OCI-LY3 (cell line): ENCODE data around the gene LZIC.
A peak's percentile ranks its signal among the peaks of the same experiment; 100 is the strongest.

ENCODE experiments used
- H2AFZ ChIP-seq: fragments of 200-600, 300-600 bp; shearing (Covaris generic); 2 replicates; pipeline ENCODE4 v1.6.0; 2014; ENCODE audit warnings: antibody characterized with exemption, low read depth, low read length
- H3K27ac ChIP-seq: fragments of 200-600, 300-600 bp; sonication (generic); 2 replicates; pipeline ENCODE4 v1.5.1; 2014; ENCODE audit warnings: mild to moderate bottlenecking, low read length, moderate library complexity, mixed read lengths
- H3K27me3 ChIP-seq: fragments of 200-600, 300-600 bp; sonication (generic); 2 replicates; pipeline ENCODE4 v1.6.1; 2014; ENCODE audit warnings: low read depth, low read length, mixed read lengths
- H3K36me3 ChIP-seq: fragments of 200-600, 300-600 bp; sonication (generic); replicated peaks from 2 replicates; pipeline ENCODE3; 2014; ENCODE audit warnings: low read depth, low read length, mixed read lengths
- H3K4me1 ChIP-seq: fragments of 300-600, 200-600 bp; sonication (generic); 2 replicates; pipeline ENCODE4 v1.6.1; 2014; ENCODE audit warnings: low read length, mixed read lengths
- H3K4me2 ChIP-seq: fragments of 200-600, 300-600 bp; sonication (generic); 2 replicates; pipeline ENCODE4 v1.6.1; 2014; ENCODE audit warnings: low read length, mixed read lengths
- H3K4me3 ChIP-seq: fragments of 300-600, 200-600 bp; sonication (generic); 2 replicates; pipeline ENCODE4 v1.5.1; 2014; ENCODE audit warnings: antibody characterized with exemption, mild to moderate bottlenecking, low read length, moderate library complexity
- H3K79me2 ChIP-seq: fragments of 300-600, 200-600 bp; shearing (Covaris generic); 2 replicates; pipeline ENCODE4 v1.6.1; 2014; ENCODE audit warnings: mild to moderate bottlenecking, low read length, mixed read lengths
- H3K9ac ChIP-seq: fragments of 300-600, 200-600 bp; shearing (Covaris generic); 2 replicates; pipeline ENCODE4 v1.6.0; 2014; ENCODE audit warnings: mild to moderate bottlenecking, low read length, moderate library complexity
- H3K9me3 ChIP-seq: fragments of 200-600, 300-600 bp; shearing (Covaris generic); 2 replicates; pipeline ENCODE4 v1.6.1; 2014; ENCODE audit warnings: low read length, mixed read lengths; ENCODE audit not compliant: insufficient read depth
- H4K20me1 ChIP-seq: fragments of 200-600, 300-600 bp; sonication (generic); 2 replicates; pipeline ENCODE4 v1.6.1; 2016; ENCODE audit warnings: low read length, mixed read lengths; ENCODE audit not compliant: insufficient read depth
- EZH2phosphoT487 ChIP-seq: fragments of 200-600 bp; shearing (Covaris generic); IDR thresholded peaks from 2 replicates; pipeline ENCODE4 v1.6.1; 2018; ENCODE audit warnings: antibody characterized with exemption, mixed run types, low read depth
- TF ChIP-seq, protein P1 (sequence below): fragments of 200-600, 300-600 bp; sonication (generic); IDR thresholded peaks from 2 replicates; pipeline ENCODE4 v1.5.1; 2014; ENCODE audit warnings: antibody characterized with exemption, low read length, low read depth

LZIC gene

DNA sequence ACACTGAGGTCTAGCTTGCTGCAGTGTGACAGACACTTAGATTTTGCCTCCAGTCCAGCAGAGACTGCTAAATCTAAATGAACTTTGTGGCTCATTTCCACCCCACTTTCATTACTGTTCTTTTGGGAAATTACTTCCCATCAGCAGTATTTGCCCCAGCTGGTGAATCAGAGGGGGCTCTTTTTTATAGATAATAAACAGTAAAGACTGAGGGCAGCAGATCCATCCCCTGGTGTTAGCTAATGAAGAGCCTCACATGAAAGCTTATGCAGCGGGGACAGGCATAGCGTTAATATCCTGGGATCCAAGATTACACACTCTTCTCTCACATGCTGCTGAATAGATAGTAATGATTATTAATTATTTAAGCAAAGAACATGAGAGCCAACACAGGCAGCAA, 26.7 kb downstream of the LZIC start:
- H3K9me3 ChIP-seq = no peaks in the 10 kb centered on the region
- H3K4me2 ChIP-seq = no peak overlapping the region
- no peaks in the 10 kb centered on the region for H3K79me2 ChIP-seq
- TF ChIP-seq EZH2phosphoT487 = no peak
- TF ChIP-seq, protein P1, sequence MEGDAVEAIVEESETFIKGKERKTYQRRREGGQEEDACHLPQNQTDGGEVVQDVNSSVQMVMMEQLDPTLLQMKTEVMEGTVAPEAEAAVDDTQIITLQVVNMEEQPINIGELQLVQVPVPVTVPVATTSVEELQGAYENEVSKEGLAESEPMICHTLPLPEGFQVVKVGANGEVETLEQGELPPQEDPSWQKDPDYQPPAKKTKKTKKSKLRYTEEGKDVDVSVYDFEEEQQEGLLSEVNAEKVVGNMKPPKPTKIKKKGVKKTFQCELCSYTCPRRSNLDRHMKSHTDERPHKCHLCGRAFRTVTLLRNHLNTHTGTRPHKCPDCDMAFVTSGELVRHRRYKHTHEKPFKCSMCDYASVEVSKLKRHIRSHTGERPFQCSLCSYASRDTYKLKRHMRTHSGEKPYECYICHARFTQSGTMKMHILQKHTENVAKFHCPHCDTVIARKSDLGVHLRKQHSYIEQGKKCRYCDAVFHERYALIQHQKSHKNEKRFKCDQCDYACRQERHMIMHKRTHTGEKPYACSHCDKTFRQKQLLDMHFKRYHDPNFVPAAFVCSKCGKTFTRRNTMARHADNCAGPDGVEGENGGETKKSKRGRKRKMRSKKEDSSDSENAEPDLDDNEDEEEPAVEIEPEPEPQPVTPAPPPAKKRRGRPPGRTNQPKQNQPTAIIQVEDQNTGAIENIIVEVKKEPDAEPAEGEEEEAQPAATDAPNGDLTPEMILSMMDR = no peak
- H3K27ac ChIP-seq = no peak overlapping the region
- no peaks in the 10 kb centered on the region for H3K36me3 ChIP-seq
- H3K27me3 ChIP-seq = no peaks in the 10 kb centered on the region
- no peak overlapping the region for H3K4me3 ChIP-seq
- H4K20me1 ChIP-seq = no peaks in the 10 kb centered on the region
- H3K9ac ChIP-seq = no peak overlapping the region
- H3K4me1 ChIP-seq = no peaks in the 10 kb centered on the region
- H2AFZ ChIP-seq = no peak overlapping the region

DNA sequence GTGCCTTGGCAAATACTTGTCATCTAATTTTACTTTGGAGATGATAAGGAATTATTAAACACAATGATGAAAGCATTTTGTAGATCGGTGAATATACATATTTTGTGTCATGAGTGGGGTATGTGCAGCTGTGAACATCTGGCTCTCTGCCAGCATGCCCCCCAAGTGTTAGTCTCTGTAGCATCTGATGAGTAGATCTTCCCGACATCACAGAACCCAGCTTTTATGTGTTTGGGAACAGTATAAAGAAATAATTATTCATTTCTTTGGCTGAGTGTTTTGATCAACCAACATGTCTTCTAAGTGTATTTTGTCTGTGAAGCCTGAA, 28.6 kb downstream of the LZIC start:
- Histone ChIP-seq H3K9me3 (no peaks in the 10 kb centered on the region), H3K4me3 (no peak overlapping the region), H3K36me3 (no peaks in the 10 kb centered on the region), H3K27me3 (no peaks in the 10 kb centered on the region), H3K4me1 (no peaks in the 10 kb centered on the region), H3K79me2 (no peaks in the 10 kb centered on the region), H3K4me2 (no peak overlapping the region), H3K9ac (no peak overlapping the region), H3K27ac (no peak overlapping the region), H4K20me1 (no peaks in the 10 kb centered on the region), H2AFZ (no peak overlapping the region)
- no peak for TF ChIP-seq EZH2phosphoT487
- TF ChIP-seq, protein P1 = no peak

GRCh38 chr1:9912264-9912936, 30.8 kb downstream of the LZIC start:
- no peaks in the 10 kb centered on the region for H3K27me3 ChIP-seq
- H3K9me3 ChIP-seq = no peaks in the 10 kb centered on the region
- no peaks in the 10 kb centered on the region for H3K36me3 ChIP-seq
- H3K27ac ChIP-seq = no peak overlapping the region
- H2AFZ ChIP-seq = no peak overlapping the region
- H3K4me1 ChIP-seq = peaks cover 6% of the 10 kb centered on the region
- H4K20me1 ChIP-seq = no peaks in the 10 kb centered on the region
- H3K4me3 ChIP-seq = no peak overlapping the region
- no peaks in the 10 kb centered on the region for H3K79me2 ChIP-seq
- H3K9ac ChIP-seq = no peak overlapping the region
- H3K4me2 ChIP-seq = no peak overlapping the region
- TF ChIP-seq EZH2phosphoT487 = no peak
- TF ChIP-seq, protein P1 = no peak

GRCh38 chr1:9910423-9911178, 32.6 kb downstream of the LZIC start:
- Histone ChIP-seq H3K4me1 (peaks cover 6% of the 10 kb centered on the region), H4K20me1 (no peaks in the 10 kb centered on the region), H3K9me3 (no peaks in the 10 kb centered on the region), H3K9ac (peak overlapping the region; percentile 83), H3K79me2 (no peaks in the 10 kb centered on the region), H2AFZ (peak overlapping the region; percentile 100), H3K4me2 (peak overlapping the region; percentile 96), H3K27me3 (no peaks in the 10 kb centered on the region), H3K4me3 (peak overlapping the region; percentile 93), H3K27ac (peak overlapping the region; percentile 86), H3K36me3 (no peaks in the 10 kb centered on the region)
- no peak for TF ChIP-seq EZH2phosphoT487
- TF ChIP-seq, protein P1 = no peak
